ENCODE results near the gene MIER2.
"Not testable (repeated sequence)": the region's sequence is repeated elsewhere in the genome, so short reads cannot be mapped to it uniquely, and the experiment has no call there.

The MIER2 gene

GRCh38 chr19:362683-363082 lies 18.1 kb upstream of the MIER2 start:
- Histone ChIP-seq H3K4me2 (ENCODE audit: insufficient read depth, low read length) (no peak overlapping the region), H3K79me2 (ENCODE audit: insufficient read depth, low read length) (no peaks in the 10 kb centered on the region), H4K20me1 (ENCODE audit: insufficient read depth, low read length) (no peaks in the 10 kb centered on the region), H3K4me1 (ENCODE audit: insufficient read depth, low read length) (no peaks in the 10 kb centered on the region), H3K27me3 (ENCODE audit: insufficient read depth, low read length, poor library complexity) (no peaks in the 10 kb centered on the region), H3K9me3 (ENCODE audit: insufficient read depth, low read length, severe bottlenecking) (no peaks in the 10 kb centered on the region), H3K36me3 (ENCODE audit: insufficient read depth, low read length) (no peaks in the 10 kb centered on the region), H3K4me3 (ENCODE audit: low read depth in 1 of 2, low read length in 2 of 2) (no peak overlapping the region), H3K27ac (ENCODE audit: low read length) (no peak overlapping the region), H2AFZ (ENCODE audit: low read depth, low read length) (no peak overlapping the region), H3K9ac (ENCODE audit: low read depth, low read length) (no peak overlapping the region)
- TF ChIP-seq CTCF (IDR thresholded peaks at IDR 0.05; ENCODE audit: borderline replicate concordance, extremely low read depth, low read length, poor library complexity, severe bottlenecking) (no peak), EZH2 (IDR thresholded peaks at IDR 0.05; ENCODE audit: borderline replicate concordance, low read depth, low read length, severe bottlenecking) (no peak)
- no peak for DNase-seq
- no peak for ATAC-seq (ENCODE audit: insufficient read depth, low read depth)

DNA sequence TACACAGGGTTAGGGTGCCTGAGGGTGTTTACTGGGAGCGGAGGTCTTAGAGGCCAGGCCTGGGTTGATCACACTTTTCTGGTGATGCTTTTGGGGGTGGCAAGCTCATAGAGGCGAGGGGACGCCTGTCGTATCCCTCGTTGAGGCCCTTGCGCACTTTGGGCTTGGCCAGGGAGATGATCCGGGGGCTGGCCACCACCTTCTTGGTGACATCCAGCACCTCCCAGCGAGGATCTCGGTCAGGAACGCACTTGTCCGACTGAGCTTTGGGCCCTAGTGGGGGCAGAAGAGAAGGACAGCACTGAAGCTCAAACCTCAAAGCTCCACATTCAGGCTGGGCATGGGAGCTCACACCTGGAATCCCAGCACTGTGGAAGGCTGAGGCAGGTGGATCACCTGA lies 17.6 kb upstream of the MIER2 start:
- ATAC-seq (ENCODE audit: insufficient read depth, low read depth) (no peak), DNase-seq (no peak)
- no peak overlapping the region for H2AFZ ChIP-seq (ENCODE audit: low read depth, low read length)
- H3K4me1 ChIP-seq (ENCODE audit: insufficient read depth, low read length): no peaks in the 10 kb centered on the region
- H3K9ac ChIP-seq (ENCODE audit: low read depth, low read length): no peak overlapping the region
- no peaks in the 10 kb centered on the region for H3K79me2 ChIP-seq (ENCODE audit: insufficient read depth, low read length)
- no peaks in the 10 kb centered on the region for H4K20me1 ChIP-seq (ENCODE audit: insufficient read depth, low read length)
- no peaks in the 10 kb centered on the region for H3K9me3 ChIP-seq (ENCODE audit: insufficient read depth, low read length, severe bottlenecking)
- H3K36me3 ChIP-seq (ENCODE audit: insufficient read depth, low read length): no peaks in the 10 kb centered on the region
- no peak overlapping the region for H3K27ac ChIP-seq (ENCODE audit: low read length)
- TF ChIP-seq EZH2 (IDR thresholded peaks at IDR 0.05; ENCODE audit: borderline replicate concordance, low read depth, low read length, severe bottlenecking): no peak
- TF ChIP-seq CTCF (IDR thresholded peaks at IDR 0.05; ENCODE audit: borderline replicate concordance, extremely low read depth, low read length, poor library complexity, severe bottlenecking): no peak
- no peak overlapping the region for H3K4me2 ChIP-seq (ENCODE audit: insufficient read depth, low read length)
- no peaks in the 10 kb centered on the region for H3K27me3 ChIP-seq (ENCODE audit: insufficient read depth, low read length, poor library complexity)
- H3K4me3 ChIP-seq (ENCODE audit: low read depth in 1 of 2, low read length in 2 of 2): no peak overlapping the region

- Histone ChIP-seq H3K4me2 (ENCODE audit: insufficient read depth, low read length) (no peak overlapping the region), H3K36me3 (ENCODE audit: insufficient read depth, low read length) (no peaks in the 10 kb centered on the region), H3K4me1 (ENCODE audit: insufficient read depth, low read length) (no peaks in the 10 kb centered on the region), H3K9ac (ENCODE audit: low read depth, low read length) (no peak overlapping the region), H4K20me1 (ENCODE audit: insufficient read depth, low read length) (no peaks in the 10 kb centered on the region), H3K27ac (ENCODE audit: low read length) (no peak overlapping the region), H3K4me3 (ENCODE audit: low read depth in 1 of 2, low read length in 2 of 2) (no peak overlapping the region), H2AFZ (ENCODE audit: low read depth, low read length) (no peak overlapping the region), H3K27me3 (ENCODE audit: insufficient read depth, low read length, poor library complexity) (no peaks in the 10 kb centered on the region), H3K79me2 (ENCODE audit: insufficient read depth, low read length) (no peaks in the 10 kb centered on the region), H3K9me3 (ENCODE audit: insufficient read depth, low read length, severe bottlenecking) (peaks cover 3% of the 10 kb centered on the region)
- DNase-seq (no peak), ATAC-seq (ENCODE audit: insufficient read depth, low read depth) (no peak)
- TF ChIP-seq CTCF (IDR thresholded peaks at IDR 0.05; ENCODE audit: borderline replicate concordance, extremely low read depth, low read length, poor library complexity, severe bottlenecking) (no peak), EZH2 (IDR thresholded peaks at IDR 0.05; ENCODE audit: borderline replicate concordance, low read depth, low read length, severe bottlenecking) (no peak)
Measured at GRCh38 chr19:359653-359925, 15.0 kb upstream of the MIER2 start.

- H3K4me2 ChIP-seq (ENCODE audit: insufficient read depth, low read length); H3K9ac ChIP-seq (ENCODE audit: low read depth, low read length); ATAC-seq (ENCODE audit: insufficient read depth, low read depth); H3K27ac ChIP-seq (ENCODE audit: low read length); H3K27me3 ChIP-seq (ENCODE audit: insufficient read depth, low read length, poor library complexity); H2AFZ ChIP-seq (ENCODE audit: low read depth, low read length); H3K4me1 ChIP-seq (ENCODE audit: insufficient read depth, low read length); H3K36me3 ChIP-seq (ENCODE audit: insufficient read depth, low read length); H3K4me3 ChIP-seq (ENCODE audit: low read depth in 1 of 2, low read length in 2 of 2); H4K20me1 ChIP-seq (ENCODE audit: insufficient read depth, low read length); DNase-seq; H3K79me2 ChIP-seq (ENCODE audit: insufficient read depth, low read length): not testable (repeated sequence)
- H3K9me3 ChIP-seq (ENCODE audit: insufficient read depth, low read length, severe bottlenecking): peaks cover 14% of the 10 kb centered on the region
Measured at GRCh38 chr19:355536-355935, 10.9 kb upstream of the MIER2 start.
